Activated T-cell treated with anti-CD3 and anti-CD28 coated beads, Interleukin-2, amount 50 U/mL, for 4 hours (primary cell): Measurements from ENCODE around the gene CSMD2. TPM values are rescaled to one million over a fixed set of nuclear protein-coding genes. Genes with fewer than 3 reads are reported as not detected.

ENCODE experiments used
- ATAC-seq, 2 donors: fragments of 200-7000 bp; cut with Tn5 transposase; one replicate each; pipeline ENCODE4 v1.10.0; 2021
- DNase-seq: peaks from one replicate; pipeline ENCODE4 v3.0.0-alpha.2; 2020
- H3K27me3 Mint-ChIP-seq: one replicate; pipeline ENCODE4 v1.8.0; 2021; ENCODE audit warnings: low read depth, mixed read lengths
- H3K36me3 Mint-ChIP-seq: one replicate; pipeline ENCODE4 v1.8.0; 2022; ENCODE audit warnings: mixed read lengths; ENCODE audit not compliant: insufficient read depth
- H3K4me1 Mint-ChIP-seq: one replicate; pipeline ENCODE4 v1.8.0; 2021; ENCODE audit warnings: low read depth, mixed read lengths
- H3K4me3 Mint-ChIP-seq: one replicate; pipeline ENCODE4 v1.8.0; 2021; ENCODE audit warnings: mild to moderate bottlenecking, moderate library complexity, mixed read lengths
- H3K9me3 Mint-ChIP-seq: one replicate; pipeline ENCODE4 v1.8.0; 2021; ENCODE audit warnings: mixed read lengths
- total RNA-seq, 3 donors: library from RNA; stranded (reverse); gene quantifications; one replicate each; pipeline ENCODE4 v1.2.1, GENCODE V29; 2021

CSMD2 gene
- total RNA-seq, 3 donors from 2014 or later = not detected

DNA sequence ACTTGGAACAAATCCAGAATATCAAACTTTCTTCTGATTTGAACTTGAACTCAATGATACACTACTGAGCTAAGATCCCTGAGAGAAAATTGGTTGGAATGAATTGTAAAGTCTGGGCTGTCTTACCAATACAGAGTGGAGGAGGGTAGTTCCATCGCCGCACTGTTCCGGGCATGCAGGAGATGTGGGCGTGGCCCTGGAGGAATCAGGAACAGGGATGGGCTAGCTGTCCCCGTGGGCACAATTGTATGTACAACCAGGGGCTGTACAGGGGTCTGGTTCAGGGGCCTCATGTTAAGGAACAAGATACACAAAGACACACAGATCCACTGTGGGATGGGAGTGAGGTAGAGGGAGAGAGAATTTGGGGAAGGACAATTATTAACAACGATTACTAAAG is 548.2 kb downstream of the CSMD2 start:
- H3K4me3 Mint-ChIP-seq = no peak overlapping the region
- ATAC-seq (no peak), DNase-seq (no peak)
- no peaks in the 10 kb centered on the region for H3K4me1 Mint-ChIP-seq
- no peaks in the 10 kb centered on the region for H3K9me3 Mint-ChIP-seq
- peaks cover 33% of the 10 kb centered on the region for H3K27me3 Mint-ChIP-seq
- no peaks in the 10 kb centered on the region for H3K36me3 Mint-ChIP-seq

DNA sequence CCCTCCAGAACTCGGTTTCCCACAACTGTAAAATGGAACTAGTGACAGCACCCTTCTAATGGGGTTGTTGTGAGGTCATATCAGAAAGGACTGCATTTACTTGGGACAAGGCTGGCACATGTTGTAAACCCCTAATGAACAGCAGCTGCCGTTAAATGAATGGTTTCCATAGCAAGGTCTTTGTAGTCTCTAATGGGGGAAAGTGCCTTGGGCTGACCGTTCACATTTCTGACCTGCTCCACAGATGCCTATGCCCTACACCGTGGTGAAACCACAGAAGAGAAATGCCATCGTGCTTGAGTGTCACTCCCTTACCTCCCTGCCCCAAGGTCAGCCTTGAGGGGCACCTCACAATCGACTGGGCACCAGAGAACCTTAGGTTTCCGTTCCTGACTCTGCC is 549.5 kb downstream of the CSMD2 start:
- H3K36me3 Mint-ChIP-seq = no peaks in the 10 kb centered on the region
- H3K9me3 Mint-ChIP-seq = no peaks in the 10 kb centered on the region
- no peak overlapping the region for H3K4me3 Mint-ChIP-seq
- H3K27me3 Mint-ChIP-seq = peaks cover 29% of the 10 kb centered on the region
- H3K4me1 Mint-ChIP-seq = no peaks in the 10 kb centered on the region
- ATAC-seq = no peak
- no peak for DNase-seq

DNA sequence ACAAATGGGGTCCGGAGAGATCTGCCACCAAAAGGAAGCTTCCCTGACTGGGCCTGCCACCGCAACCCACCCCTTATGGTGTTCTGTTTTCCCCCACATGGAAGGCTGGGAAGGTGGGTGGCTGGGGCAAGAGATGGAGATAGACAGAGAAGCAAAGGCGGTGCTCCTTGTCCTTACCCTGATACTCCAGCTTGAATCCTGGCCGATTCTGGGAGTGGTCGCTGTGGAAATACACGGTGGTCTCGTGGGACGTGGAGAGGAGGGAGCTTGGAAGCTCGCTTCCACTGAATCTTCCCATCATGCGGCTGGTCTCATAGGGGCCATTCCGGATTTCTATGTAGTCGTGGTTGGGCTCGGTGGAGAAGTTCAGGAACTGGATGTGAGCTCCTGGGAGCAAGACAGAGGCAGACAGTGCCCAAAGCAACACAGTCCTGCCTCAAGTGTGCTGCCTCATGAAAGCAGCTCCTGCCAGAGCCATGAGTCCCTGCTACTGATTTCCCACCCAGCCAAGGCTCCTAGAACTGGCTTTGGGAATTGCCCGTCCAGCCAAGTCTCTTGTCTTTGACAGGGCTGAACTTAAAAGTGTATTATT is 554.1 kb downstream of the CSMD2 start:
- no peak for DNase-seq

DNA sequence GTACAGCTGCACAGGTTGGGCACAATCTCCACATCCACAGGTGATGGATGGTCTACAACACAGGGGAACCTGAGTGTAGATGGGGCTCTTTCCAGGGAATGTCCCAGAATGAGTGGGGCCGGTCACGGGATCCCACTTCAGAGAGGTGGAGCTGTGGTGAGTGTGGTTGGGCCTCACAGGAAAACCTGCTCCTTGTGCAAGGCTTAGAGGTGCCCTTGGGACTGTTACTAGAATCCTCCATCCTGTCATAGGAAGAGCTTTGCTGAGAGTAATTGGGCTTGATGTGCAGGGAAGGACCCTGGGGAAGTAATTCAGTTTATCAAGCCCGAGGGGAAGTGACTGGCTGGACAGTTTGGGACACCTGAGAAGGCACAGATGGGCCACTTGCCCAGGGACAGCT is 554.6 kb downstream of the CSMD2 start:
- Mint-ChIP-seq H3K4me1 (no peaks in the 10 kb centered on the region), H3K4me3 (no peak overlapping the region), H3K9me3 (no peaks in the 10 kb centered on the region), H3K36me3 (no peaks in the 10 kb centered on the region), H3K27me3 (peaks cover 10% of the 10 kb centered on the region)
- no peak for DNase-seq
- no peak for ATAC-seq

More for the DNA sequence above, 554.1 kb downstream of the CSMD2 start:
- Mint-ChIP-seq H3K4me1 (no peaks in the 10 kb centered on the region), H3K9me3 (no peaks in the 10 kb centered on the region), H3K36me3 (no peaks in the 10 kb centered on the region), H3K4me3 (no peak overlapping the region), H3K27me3 (peaks cover 12% of the 10 kb centered on the region)
- no peak for ATAC-seq

DNA sequence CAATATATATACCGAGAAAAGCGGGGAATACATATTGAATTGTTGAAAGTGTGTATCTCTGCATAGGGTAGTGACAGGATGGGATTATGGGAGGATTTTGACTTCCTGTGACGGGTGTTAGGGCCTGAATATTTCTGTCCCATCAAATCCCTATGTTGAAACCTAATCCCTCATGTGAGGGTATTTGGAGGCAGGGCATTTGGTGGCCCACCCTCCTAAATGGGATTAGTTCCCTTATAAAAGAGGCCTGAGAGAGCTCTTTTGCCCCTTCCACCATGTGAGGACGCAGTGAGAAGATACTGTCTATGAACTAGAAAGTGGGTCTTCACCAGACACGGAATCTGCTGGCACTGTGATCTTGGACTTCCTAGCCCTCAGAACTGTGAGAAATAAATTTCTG is 555.3 kb downstream of the CSMD2 start:
- H3K27me3 Mint-ChIP-seq = peaks cover 7% of the 10 kb centered on the region
- H3K4me3 Mint-ChIP-seq = no peak overlapping the region
- H3K4me1 Mint-ChIP-seq = no peaks in the 10 kb centered on the region
- H3K9me3 Mint-ChIP-seq = no peaks in the 10 kb centered on the region
- DNase-seq (no peak), ATAC-seq (no peak)
- no peaks in the 10 kb centered on the region for H3K36me3 Mint-ChIP-seq

DNA sequence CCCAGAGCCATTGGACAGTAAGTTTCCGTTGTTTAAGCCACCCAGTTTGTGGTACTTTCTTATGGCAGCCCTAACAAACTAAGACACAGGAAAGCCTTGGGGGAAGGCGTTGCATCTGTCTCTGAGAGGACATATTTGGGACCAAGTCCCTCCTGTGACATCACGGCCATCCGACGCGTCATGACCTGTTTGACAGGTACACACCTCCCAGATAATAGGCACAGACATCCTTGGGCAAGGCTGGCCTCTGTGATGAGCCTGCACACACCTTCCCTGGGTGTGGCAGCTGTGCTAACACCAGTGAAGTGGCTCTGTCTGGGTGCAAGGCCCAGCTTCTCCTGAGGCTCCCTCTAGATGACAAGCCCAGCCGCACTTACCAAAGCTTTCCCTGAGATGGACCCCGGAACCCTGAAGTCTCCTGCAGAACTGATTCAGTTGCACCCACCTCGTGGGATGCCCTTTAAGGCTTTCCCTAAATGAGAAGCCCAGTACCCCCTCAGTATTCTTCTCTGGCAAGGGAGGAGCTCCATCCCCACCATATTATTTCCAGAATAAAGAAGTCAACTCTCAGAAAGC is 556.1 kb downstream of the CSMD2 start:
- Mint-ChIP-seq H3K36me3 (no peaks in the 10 kb centered on the region), H3K27me3 (peaks cover 6% of the 10 kb centered on the region), H3K4me3 (no peak overlapping the region), H3K4me1 (no peaks in the 10 kb centered on the region), H3K9me3 (no peaks in the 10 kb centered on the region)
- DNase-seq = no peak
- no peak for ATAC-seq

DNA sequence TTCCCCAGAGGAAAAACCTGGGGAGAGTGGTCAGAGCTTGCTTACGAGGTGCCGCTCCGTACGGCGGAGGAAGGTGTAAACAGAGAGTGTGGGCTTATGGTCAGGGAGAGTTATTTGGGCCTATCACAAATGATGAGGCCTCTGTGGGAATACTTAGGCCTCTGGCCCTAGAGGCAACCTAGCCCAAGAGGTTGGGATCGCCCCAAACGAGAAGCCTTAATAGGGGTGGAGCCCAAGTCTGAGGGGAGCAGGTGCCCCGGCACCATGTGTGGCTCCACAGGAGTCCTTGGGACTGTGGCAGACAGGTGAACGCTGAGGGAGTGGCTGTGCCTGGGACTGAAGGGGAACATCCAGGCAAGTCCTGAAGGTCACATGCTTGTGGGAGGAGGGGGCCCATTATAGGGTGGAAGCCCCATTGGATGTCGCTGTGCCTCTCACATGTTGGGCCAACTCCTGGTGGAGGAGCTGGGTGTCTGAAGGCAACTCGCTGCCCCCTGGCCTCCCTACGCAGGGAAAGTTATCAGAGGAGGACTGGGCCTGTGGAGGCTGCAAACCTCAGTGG is 557.5 kb downstream of the CSMD2 start:
- Mint-ChIP-seq H3K4me1 (no peaks in the 10 kb centered on the region), H3K27me3 (peaks cover 6% of the 10 kb centered on the region), H3K4me3 (no peak overlapping the region), H3K36me3 (no peaks in the 10 kb centered on the region), H3K9me3 (no peaks in the 10 kb centered on the region)
- ATAC-seq = no peak
- DNase-seq = no peak

DNA sequence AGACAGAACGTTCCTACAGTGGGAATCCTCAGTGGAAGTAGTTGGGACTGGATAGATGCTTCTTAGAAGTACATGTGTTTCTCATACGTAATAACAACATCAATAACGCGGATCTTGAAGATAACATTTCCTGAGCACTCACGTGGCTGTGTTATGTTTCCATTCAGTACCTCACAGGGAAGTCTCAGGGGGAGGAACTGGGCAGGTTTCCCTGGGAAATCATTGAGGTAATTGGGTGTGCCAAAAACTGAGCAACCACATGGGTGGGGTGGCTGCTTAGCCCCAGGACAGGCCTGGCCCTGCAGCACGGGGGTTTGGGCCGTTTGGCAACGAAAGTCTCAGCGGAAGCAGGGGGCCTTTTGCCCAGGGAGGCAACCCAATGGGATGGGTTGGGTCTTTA is 558.8 kb downstream of the CSMD2 start:
- Mint-ChIP-seq H3K27me3 (peaks cover 9% of the 10 kb centered on the region), H3K9me3 (no peaks in the 10 kb centered on the region), H3K36me3 (no peaks in the 10 kb centered on the region), H3K4me1 (no peaks in the 10 kb centered on the region), H3K4me3 (no peak overlapping the region)
- DNase-seq (no peak), ATAC-seq (no peak)

DNA sequence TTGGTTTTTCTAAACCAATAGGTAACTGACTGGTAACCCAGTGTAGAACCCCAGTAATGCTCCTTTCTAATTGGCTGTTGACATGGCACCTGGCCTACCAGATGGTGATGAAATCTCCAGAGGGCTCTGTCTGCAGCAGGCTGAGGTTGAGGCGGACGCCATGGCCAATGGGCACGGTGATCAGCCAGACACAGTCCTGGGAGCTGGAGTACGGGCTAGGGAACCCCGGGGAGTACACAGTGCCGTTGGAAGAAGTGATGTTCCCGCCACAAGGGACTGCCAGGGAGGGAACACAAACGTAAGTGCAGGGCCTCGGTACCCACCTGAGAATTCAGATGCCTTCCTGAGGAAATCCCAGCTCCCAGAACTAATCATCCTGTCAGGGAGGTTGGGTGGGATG is 562.8 kb downstream of the CSMD2 start:
- no peak for DNase-seq
- H3K27me3 Mint-ChIP-seq = peaks cover 31% of the 10 kb centered on the region
- no peaks in the 10 kb centered on the region for H3K9me3 Mint-ChIP-seq
- H3K36me3 Mint-ChIP-seq = no peaks in the 10 kb centered on the region
- no peak overlapping the region for H3K4me3 Mint-ChIP-seq
- H3K4me1 Mint-ChIP-seq = no peaks in the 10 kb centered on the region
- no peak for ATAC-seq

DNA sequence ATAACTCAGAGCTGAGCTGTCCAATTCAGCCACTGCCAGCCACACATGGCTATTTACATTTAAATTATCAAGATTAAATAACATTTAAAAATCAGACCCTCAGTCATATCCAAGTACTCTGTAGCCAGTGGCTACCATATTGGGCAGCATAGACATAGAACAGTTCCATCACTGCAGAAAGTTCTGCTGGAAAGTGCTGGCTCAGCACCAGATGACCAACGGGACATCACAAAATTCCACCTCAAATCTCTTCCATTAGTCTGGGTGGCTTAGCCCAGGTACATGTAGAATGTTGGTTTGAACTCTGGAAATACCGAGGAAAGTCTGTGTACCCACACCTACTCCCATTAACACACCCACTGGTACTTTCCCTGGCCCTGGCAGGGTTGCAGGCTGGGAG is 563.3 kb downstream of the CSMD2 start:
- peaks cover 33% of the 10 kb centered on the region for H3K27me3 Mint-ChIP-seq
- DNase-seq = no peak

DNA sequence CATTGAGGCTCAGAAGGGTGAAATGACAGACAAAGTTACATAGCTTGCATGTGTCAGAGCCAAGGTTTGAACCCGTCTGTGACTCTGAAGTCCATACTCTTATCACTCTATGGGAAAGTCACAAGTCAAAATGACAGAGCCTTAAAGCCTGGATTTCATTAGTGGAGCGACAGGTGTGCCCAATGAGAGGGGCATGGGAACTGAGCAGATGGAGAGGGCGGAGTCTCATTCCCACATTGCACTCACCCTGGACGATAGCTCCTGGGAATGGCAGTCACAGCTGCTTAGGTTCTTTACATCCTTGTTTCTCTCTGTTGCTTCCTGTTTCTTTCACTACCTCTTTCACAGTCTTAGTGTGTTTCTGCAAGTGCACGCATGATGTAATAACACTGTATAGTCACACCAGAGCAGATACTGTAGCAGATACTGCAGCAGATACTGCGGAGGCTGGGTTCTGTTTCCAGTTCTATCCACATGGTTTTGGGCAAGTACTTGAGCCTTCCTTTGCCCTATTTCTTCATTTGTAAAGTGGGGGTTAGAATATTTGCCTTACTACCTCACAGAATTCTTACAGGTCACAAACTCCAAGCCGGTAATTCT is 565.4 kb downstream of the CSMD2 start:
- H3K9me3 Mint-ChIP-seq = no peaks in the 10 kb centered on the region
- no peak overlapping the region for H3K4me3 Mint-ChIP-seq
- no peaks in the 10 kb centered on the region for H3K36me3 Mint-ChIP-seq
- H3K27me3 Mint-ChIP-seq = peaks cover 41% of the 10 kb centered on the region
- DNase-seq (no peak), ATAC-seq (no peak)
- no peaks in the 10 kb centered on the region for H3K4me1 Mint-ChIP-seq

More for the DNA sequence above, 563.3 kb downstream of the CSMD2 start:
- H3K4me3 Mint-ChIP-seq = no peak overlapping the region
- no peaks in the 10 kb centered on the region for H3K36me3 Mint-ChIP-seq
- ATAC-seq = no peak
- no peaks in the 10 kb centered on the region for H3K4me1 Mint-ChIP-seq
- H3K9me3 Mint-ChIP-seq = no peaks in the 10 kb centered on the region

DNA sequence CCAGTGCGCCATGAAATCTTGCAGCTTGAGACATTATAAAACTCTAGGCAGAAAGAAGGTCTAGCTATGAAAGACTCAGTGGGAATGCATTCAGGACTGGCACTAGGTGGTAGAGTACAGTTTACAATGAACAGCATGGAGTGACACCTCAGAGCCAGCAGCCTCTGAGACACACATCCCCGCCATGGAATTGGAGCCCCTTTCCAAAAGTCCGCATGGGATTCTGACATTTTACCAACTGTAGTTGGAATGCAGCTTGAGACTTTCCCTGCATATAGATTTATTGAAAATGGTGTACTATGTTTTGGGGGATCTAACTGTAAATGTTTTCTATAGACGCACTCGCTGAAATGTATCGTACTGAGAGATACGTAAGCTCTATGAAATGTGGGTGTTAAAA is 576.3 kb downstream of the CSMD2 start:
- H3K4me3 Mint-ChIP-seq = no peak overlapping the region
- no peak for DNase-seq
- no peak for ATAC-seq
- H3K36me3 Mint-ChIP-seq = no peaks in the 10 kb centered on the region
- H3K27me3 Mint-ChIP-seq = peaks cover 6% of the 10 kb centered on the region
- H3K4me1 Mint-ChIP-seq = no peaks in the 10 kb centered on the region
- H3K9me3 Mint-ChIP-seq = no peaks in the 10 kb centered on the region

DNA sequence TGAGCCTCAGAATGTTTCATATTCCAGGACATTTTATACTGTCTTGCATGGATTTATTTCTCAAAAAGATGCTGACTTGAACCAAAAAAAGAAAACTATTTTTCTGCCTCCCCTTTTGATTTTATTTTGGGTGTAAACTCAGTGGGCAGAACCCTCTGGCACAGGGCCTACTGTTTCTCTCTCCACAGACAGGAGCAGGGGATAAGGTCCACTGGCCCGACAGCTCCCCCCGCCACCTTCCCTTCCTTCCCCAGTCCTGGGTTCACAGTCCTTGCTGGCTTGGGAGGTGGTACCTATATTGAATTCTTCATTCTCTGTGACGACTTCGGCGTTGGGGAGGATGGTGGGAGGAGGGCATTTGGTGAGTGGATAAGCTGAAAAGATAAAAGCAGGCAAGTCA is 578.2 kb downstream of the CSMD2 start:
- no peak overlapping the region for H3K4me3 Mint-ChIP-seq
- no peaks in the 10 kb centered on the region for H3K36me3 Mint-ChIP-seq
- peaks cover 6% of the 10 kb centered on the region for H3K27me3 Mint-ChIP-seq
- ATAC-seq (no peak), DNase-seq (no peak)
- no peaks in the 10 kb centered on the region for H3K4me1 Mint-ChIP-seq
- H3K9me3 Mint-ChIP-seq = no peaks in the 10 kb centered on the region

DNA sequence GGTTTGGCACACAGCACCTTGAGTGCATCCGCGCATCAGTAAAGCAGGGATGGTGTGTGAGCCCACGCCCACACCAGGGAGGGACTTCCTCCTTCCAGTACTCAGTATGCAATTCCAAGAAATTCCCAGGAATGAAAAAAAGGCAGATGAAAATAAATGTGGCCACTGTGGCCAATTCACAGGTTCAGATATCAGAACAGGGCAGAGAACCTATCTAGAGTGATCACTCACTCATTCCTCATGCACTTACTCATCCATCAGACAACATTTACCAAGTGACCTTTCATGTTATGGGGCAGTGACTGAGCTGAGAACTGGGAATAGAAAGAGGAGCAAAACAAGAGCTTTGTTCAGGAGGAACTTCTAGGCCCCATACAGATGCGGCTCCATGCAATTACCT is 578.9 kb downstream of the CSMD2 start:
- Mint-ChIP-seq H3K4me1 (no peaks in the 10 kb centered on the region), H3K9me3 (no peaks in the 10 kb centered on the region), H3K36me3 (no peaks in the 10 kb centered on the region), H3K27me3 (peaks cover 4% of the 10 kb centered on the region), H3K4me3 (no peak overlapping the region)
- no peak for DNase-seq
- no peak for ATAC-seq

DNA sequence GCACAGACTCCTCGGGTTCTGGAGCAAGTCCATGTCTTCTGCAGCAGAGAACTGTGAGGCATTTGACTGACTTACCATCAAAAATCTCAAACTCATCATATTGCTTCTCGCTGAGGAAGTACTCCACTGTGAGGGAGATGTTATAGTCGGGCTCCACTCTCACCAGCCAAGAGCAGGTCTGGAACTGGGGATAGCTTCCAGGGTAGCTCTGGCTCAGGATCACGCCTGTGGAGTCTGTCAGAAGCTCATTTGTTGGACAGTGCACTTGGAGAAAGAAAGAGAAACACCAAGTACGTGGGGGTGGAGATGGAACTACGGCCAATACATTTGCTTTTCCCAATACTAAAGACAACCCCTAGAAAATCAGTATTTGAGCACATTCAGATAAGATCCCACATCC is 581.5 kb downstream of the CSMD2 start:
- ATAC-seq (no peak), DNase-seq (no peak)
- Mint-ChIP-seq H3K27me3 (peaks cover 6% of the 10 kb centered on the region), H3K9me3 (no peaks in the 10 kb centered on the region), H3K36me3 (no peaks in the 10 kb centered on the region), H3K4me3 (no peak overlapping the region), H3K4me1 (no peaks in the 10 kb centered on the region)
